Measurements from ENCODE around the gene MBTPS2.
"Not testable (repeated sequence)": the region's sequence is repeated elsewhere in the genome, so short reads cannot be mapped to it uniquely, and the experiment has no call there.

Gene MBTPS2

GRCh38 chrX:21839334-21840192 is at the start of gene MBTPS2:
MBTPS2 (plus strand) TSS chrX:21839617; CDS start chrX:21839735, 118 bp downstream.
- peak; percentile 65 to 71 for DNase-seq (ENCODE audit: low read depth in 2 of 2)

- DNase-seq (ENCODE audit: low read depth in 2 of 2) = no peak
Observed at GRCh38 chrX:21798677-21799219, 40.7 kb upstream of the MBTPS2 start.

- DNase-seq (ENCODE audit: low read depth in 2 of 2) = no peak
Observed at GRCh38 chrX:21799767-21800166, 39.6 kb upstream of the MBTPS2 start.

- no peak for DNase-seq (ENCODE audit: low read depth in 2 of 2)
Observed at GRCh38 chrX:21800344-21800770, 39.1 kb upstream of the MBTPS2 start.

GRCh38 chrX:21802054-21802670 is 37.3 kb upstream of the MBTPS2 start:
- no peak for DNase-seq (ENCODE audit: low read depth in 2 of 2)

GRCh38 chrX:21802839-21803238 is 36.6 kb upstream of the MBTPS2 start:
- DNase-seq (ENCODE audit: low read depth in 2 of 2) = no peak

GRCh38 chrX:21806691-21807090 is 32.7 kb upstream of the MBTPS2 start:
- no peak for DNase-seq (ENCODE audit: low read depth in 2 of 2)

- no peak for DNase-seq (ENCODE audit: low read depth in 2 of 2)
Observed at GRCh38 chrX:21811832-21812231, 27.6 kb upstream of the MBTPS2 start.

- DNase-seq (ENCODE audit: low read depth in 2 of 2) = no peak
Observed at GRCh38 chrX:21812628-21813027, 26.8 kb upstream of the MBTPS2 start.

- DNase-seq (ENCODE audit: low read depth in 2 of 2) = no peak
Observed at GRCh38 chrX:21813612-21814368, 25.6 kb upstream of the MBTPS2 start.

GRCh38 chrX:21816136-21816535 is 23.3 kb upstream of the MBTPS2 start:
- no peak for DNase-seq (ENCODE audit: low read depth in 2 of 2)

GRCh38 chrX:21820170-21820569 is 19.2 kb upstream of the MBTPS2 start:
- DNase-seq (ENCODE audit: low read depth in 2 of 2) = not testable (repeated sequence)

GRCh38 chrX:21821875-21822274 is 17.5 kb upstream of the MBTPS2 start:
- DNase-seq (ENCODE audit: low read depth in 2 of 2) = no peak

- no peak for DNase-seq (ENCODE audit: low read depth in 2 of 2)
Observed at GRCh38 chrX:21831496-21831895, 7.9 kb upstream of the MBTPS2 start.

- DNase-seq (ENCODE audit: low read depth in 2 of 2) = no peak
Observed at GRCh38 chrX:21837056-21837455, 2.4 kb upstream of the MBTPS2 start.

- no peak for DNase-seq (ENCODE audit: low read depth in 2 of 2)
Observed at GRCh38 chrX:21838937-21839333, 482 bp upstream of the MBTPS2 start.

- no peak for DNase-seq (ENCODE audit: low read depth in 2 of 2)
Observed at GRCh38 chrX:21840193-21840545, 752 bp downstream of the MBTPS2 start.

GRCh38 chrX:21843179-21843578 is 3.8 kb downstream of the MBTPS2 start:
- no peak for DNase-seq (ENCODE audit: low read depth in 2 of 2)

- DNase-seq (ENCODE audit: low read depth in 2 of 2) = no peak
Observed at GRCh38 chrX:21845096-21845495, 5.7 kb downstream of the MBTPS2 start.

GRCh38 chrX:21847342-21847741 is 7.9 kb downstream of the MBTPS2 start:
- no peak for DNase-seq (ENCODE audit: low read depth in 2 of 2)

GRCh38 chrX:21853578-21853977 is 14.2 kb downstream of the MBTPS2 start:
- DNase-seq (ENCODE audit: low read depth in 2 of 2) = no peak

- DNase-seq (ENCODE audit: low read depth in 2 of 2) = no peak
Observed at GRCh38 chrX:21855937-21856415, 16.6 kb downstream of the MBTPS2 start, which contains the start of gene YY2. YY2 (plus strand) TSS chrX:21855987; CDS start chrX:21856485, 498 bp downstream.
